Testis (tissue), 3 donors: ENCODE measurements around the gene NAV1. TPM values are rescaled to one million over a fixed set of nuclear protein-coding genes. Genes with fewer than 3 reads are reported as not detected.

Source experiments
- DNase-seq: peaks from one replicate; pipeline ENCODE4 v3.0.0-alpha.2; 2019
- H3K27ac ChIP-seq, 2 donors: fragments of 200-600 bp; sonication (generic); one replicate each; pipeline ENCODE4 v1.5.1; 2019
- H3K27me3 ChIP-seq: fragments of 200-600 bp; sonication (generic); one replicate; pipeline ENCODE4 v1.5.1; 2019
- H3K36me3 ChIP-seq: fragments of 200-600 bp; sonication (generic); one replicate; pipeline ENCODE4 v1.5.1; 2017; ENCODE audit warnings: low read depth; ENCODE audit errors: missing control alignments
- H3K4me1 ChIP-seq: fragments of 200-600 bp; sonication (generic); one replicate; pipeline ENCODE4 v1.5.1; 2019
- H3K4me3 ChIP-seq, 2 donors: fragments of 200-600 bp; sonication (generic); one replicate each; pipeline ENCODE4 v1.5.1; 2017 to 2019
- H3K9me3 ChIP-seq: fragments of 200-600 bp; sonication (generic); one replicate; pipeline ENCODE4 v1.5.1; 2017
- POLR2A ChIP-seq: fragments of 450-650 bp; IDR thresholded peaks from one replicate; pipeline ENCODE4 v1.6.1; 2017; ENCODE audit warnings: antibody characterized with exemption, mild to moderate bottlenecking, moderate library complexity
- WGBS, 2 donors: methylation state at CpG; one replicate each; pipeline ENCODE4 v1.1.5; 2018; 5-methylcytosine and 5-hydroxymethylcytosine counted together
- intact Hi-C: fragments of 100-400 bp; cut with DNase I; formaldehyde crosslinking; loops from one replicate; pipeline ENCODE4 v1.15.1; 2023; ENCODE audit warnings: low total_unique reads
- polyA plus RNA-seq: library from polyadenylated mRNA; stranded (reverse); fragments of 350-450 nt; fragmentation: Illumina TruSeq; extraction: RNeasy Lipid Tissue Mini Kit (QIAGEN cat#74804); gene quantifications from one replicate; pipeline ENCODE4 v1.2.3, GENCODE V29; 2014; ENCODE audit warnings: low read depth, low replicate concordance; ENCODE audit not compliant: insufficient read depth
- total RNA-seq, 2 donors: library from RNA; depleted of rRNA; stranded (reverse); fragments of >200 nt; gene quantifications; one replicate each; pipeline ENCODE4 v1.2.3, GENCODE V29; 2016
- TF ChIP-seq, protein P1 (sequence below), 3 experiments: fragments of 450-650 bp in 2 of 3; fragments of 200-600 bp in 1 of 3; sonication (generic) in 1 of 3; IDR thresholded peaks; one replicate each; pipeline ENCODE4 v1.5.1; 2016 to 2019; ENCODE audit warnings: antibody characterized with exemption in 3 of 3, mild to moderate bottlenecking in 2 of 3, moderate library complexity in 1 of 3

The NAV1 gene
- total and polyA plus RNA-seq, 3 donors from 2014 or later: 22.0 to 56.8 (median 52.5) TPM

DNA sequence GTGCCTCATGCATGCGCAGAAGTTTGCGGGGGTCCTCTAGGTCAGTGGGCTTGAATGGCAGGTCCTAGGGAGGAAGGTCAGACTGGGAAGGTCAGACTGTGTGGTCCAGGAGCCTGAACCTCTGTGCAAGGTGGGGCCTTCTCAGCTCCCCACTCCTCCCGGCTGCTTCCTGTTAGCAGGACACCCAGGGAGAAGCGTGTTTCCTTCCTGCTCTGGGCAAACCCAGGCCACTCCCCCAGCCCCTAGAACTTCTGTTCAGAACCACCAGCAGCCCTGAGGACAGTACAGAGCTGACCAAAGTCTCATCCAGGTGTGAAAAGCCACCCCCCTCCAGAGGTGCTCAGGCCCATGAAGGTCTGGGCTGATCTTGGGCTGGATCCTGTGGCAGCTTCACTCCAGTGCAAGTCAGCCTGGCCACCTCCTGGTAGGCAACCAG lies 29.9 kb downstream of the NAV1 start:
- Histone ChIP-seq H3K4me3 (no peak overlapping the region), H3K4me1 (no peaks in the 10 kb centered on the region), H3K9me3 (no peaks in the 10 kb centered on the region), H3K36me3 (no peaks in the 10 kb centered on the region), H3K27me3 (no peaks in the 10 kb centered on the region), H3K27ac (no peak overlapping the region)
- DNase-seq: no peak
- TF ChIP-seq, protein P1, sequence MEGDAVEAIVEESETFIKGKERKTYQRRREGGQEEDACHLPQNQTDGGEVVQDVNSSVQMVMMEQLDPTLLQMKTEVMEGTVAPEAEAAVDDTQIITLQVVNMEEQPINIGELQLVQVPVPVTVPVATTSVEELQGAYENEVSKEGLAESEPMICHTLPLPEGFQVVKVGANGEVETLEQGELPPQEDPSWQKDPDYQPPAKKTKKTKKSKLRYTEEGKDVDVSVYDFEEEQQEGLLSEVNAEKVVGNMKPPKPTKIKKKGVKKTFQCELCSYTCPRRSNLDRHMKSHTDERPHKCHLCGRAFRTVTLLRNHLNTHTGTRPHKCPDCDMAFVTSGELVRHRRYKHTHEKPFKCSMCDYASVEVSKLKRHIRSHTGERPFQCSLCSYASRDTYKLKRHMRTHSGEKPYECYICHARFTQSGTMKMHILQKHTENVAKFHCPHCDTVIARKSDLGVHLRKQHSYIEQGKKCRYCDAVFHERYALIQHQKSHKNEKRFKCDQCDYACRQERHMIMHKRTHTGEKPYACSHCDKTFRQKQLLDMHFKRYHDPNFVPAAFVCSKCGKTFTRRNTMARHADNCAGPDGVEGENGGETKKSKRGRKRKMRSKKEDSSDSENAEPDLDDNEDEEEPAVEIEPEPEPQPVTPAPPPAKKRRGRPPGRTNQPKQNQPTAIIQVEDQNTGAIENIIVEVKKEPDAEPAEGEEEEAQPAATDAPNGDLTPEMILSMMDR (IDR thresholded peaks at IDR 0.05): no peak
- TF ChIP-seq POLR2A: no peak
- WGBS, 2 donors: 65 to 91% methylated on average over 2 to 4 of the region's 4 CpGs
- intact Hi-C loops: loop anchor here (10.0 kb wide), 2 partner anchors 136 to 226 kb away; no protein-coding TSS in a partner anchor

- H3K9me3 ChIP-seq: no peaks in the 10 kb centered on the region
- H3K27ac ChIP-seq: no peak overlapping the region
- H3K4me3 ChIP-seq: no peak overlapping the region
- TF ChIP-seq, protein P1 (IDR thresholded peaks at IDR 0.05): no peak
- TF ChIP-seq POLR2A: no peak
- DNase-seq: no peak
- WGBS, 2 donors: 82 to 83% methylated on average over 4 of the region's 4 CpGs
- no peaks in the 10 kb centered on the region for H3K27me3 ChIP-seq
- H3K4me1 ChIP-seq: no peaks in the 10 kb centered on the region
- intact Hi-C loops: no loop called here
- no peaks in the 10 kb centered on the region for H3K36me3 ChIP-seq
Measured at GRCh38 chr1:201570181-201570885, 31.4 kb downstream of the NAV1 start.

DNA sequence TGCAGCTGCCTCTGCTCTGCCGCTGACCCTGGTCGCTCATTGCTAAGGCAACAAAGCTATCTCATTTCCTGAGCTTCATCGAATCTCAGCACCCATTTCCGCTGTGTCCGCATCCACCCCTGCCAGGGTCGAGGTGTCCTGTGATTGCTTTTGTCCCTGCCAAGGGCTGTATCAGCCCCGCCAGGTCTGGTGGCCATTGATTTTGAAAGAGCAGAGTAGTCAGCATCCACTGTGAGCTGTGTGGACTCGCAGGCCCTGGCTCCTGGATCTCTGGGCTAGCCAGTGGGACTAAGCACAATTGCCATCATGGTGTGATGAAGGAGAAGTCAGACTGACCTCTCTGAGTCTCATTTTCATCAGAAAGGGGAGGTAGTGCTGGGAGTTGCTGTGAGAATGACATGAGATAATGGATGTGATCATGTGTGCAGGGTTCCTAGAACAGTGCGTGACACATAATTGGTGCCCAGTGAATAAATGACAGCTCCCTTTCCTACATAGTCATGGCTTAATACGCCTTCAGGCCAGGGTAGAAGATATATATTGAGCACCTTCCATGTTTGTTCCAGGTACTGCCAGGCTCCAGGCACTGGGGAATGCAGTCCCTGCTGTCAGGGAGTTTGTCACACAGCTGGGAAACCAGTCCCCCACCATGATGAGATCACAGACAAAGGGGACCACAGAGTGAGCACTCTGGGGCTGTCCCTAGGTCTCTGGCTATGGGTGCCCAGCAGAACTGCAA lies 32.1 kb downstream of the NAV1 start:
- Histone ChIP-seq H3K4me3 (no peak overlapping the region), H3K27ac (no peak overlapping the region), H3K4me1 (no peaks in the 10 kb centered on the region), H3K9me3 (no peaks in the 10 kb centered on the region), H3K27me3 (no peaks in the 10 kb centered on the region), H3K36me3 (no peaks in the 10 kb centered on the region)
- DNase-seq: no peak
- no peak for TF ChIP-seq POLR2A
- TF ChIP-seq, protein P1 (IDR thresholded peaks at IDR 0.05): no peak
- 86 to 87% methylated on average over 9 of the region's 10 CpGs for WGBS, 2 donors
- intact Hi-C loops: no loop called here

DNA sequence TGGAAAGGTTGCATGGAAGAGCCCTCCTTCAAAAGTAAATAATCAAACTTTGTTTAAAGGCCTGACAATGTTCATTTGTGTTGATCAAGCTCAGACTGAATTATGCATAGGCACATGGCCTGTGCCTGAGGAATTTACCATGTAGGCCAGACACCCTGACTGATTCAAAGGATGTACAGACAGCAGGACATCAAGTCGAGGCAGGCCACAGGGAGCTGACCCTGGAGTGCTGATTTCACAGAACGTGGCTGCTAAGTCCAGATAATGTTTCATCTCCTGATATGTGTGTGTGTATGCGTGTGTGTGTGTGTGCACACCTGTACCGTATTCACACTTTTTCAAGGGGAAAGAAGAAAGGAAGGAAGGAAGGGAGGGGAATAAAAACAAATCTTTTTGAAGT lies 34.1 kb downstream of the NAV1 start:
- H3K4me1 ChIP-seq: peaks cover 4% of the 10 kb centered on the region
- no peaks in the 10 kb centered on the region for H3K27me3 ChIP-seq
- no peak overlapping the region for H3K27ac ChIP-seq
- no peak for DNase-seq
- no peak for TF ChIP-seq POLR2A
- TF ChIP-seq, protein P1 (IDR thresholded peaks at IDR 0.05): no peak
- intact Hi-C loops: no loop called here
- no peaks in the 10 kb centered on the region for H3K9me3 ChIP-seq
- 72 to 85% methylated on average over 4 of the region's 4 CpGs for WGBS, 2 donors
- H3K36me3 ChIP-seq: no peaks in the 10 kb centered on the region
- no peak overlapping the region for H3K4me3 ChIP-seq
